ENCODE data around the gene KRTAP1-3.
"Not testable (repeated sequence)": the region's sequence is repeated elsewhere in the genome, so short reads cannot be mapped to it uniquely, and the experiment has no call there.

The KRTAP1-3 gene, protein sequence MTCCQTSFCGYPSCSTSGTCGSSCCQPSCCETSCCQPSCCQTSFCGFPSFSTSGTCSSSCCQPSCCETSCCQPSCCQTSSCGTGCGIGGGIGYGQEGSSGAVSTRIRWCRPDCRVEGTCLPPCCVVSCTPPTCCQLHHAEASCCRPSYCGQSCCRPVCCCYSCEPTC

GRCh38 chr17:41034346-41034935 is at the start of gene KRTAP1-3:
Gene KRTAP1-3 (minus strand): TSS chr17:41034874. CDS start chr17:41034821, 53 bp downstream.
- not testable (repeated sequence) for H3K27ac ChIP-seq

DNA sequence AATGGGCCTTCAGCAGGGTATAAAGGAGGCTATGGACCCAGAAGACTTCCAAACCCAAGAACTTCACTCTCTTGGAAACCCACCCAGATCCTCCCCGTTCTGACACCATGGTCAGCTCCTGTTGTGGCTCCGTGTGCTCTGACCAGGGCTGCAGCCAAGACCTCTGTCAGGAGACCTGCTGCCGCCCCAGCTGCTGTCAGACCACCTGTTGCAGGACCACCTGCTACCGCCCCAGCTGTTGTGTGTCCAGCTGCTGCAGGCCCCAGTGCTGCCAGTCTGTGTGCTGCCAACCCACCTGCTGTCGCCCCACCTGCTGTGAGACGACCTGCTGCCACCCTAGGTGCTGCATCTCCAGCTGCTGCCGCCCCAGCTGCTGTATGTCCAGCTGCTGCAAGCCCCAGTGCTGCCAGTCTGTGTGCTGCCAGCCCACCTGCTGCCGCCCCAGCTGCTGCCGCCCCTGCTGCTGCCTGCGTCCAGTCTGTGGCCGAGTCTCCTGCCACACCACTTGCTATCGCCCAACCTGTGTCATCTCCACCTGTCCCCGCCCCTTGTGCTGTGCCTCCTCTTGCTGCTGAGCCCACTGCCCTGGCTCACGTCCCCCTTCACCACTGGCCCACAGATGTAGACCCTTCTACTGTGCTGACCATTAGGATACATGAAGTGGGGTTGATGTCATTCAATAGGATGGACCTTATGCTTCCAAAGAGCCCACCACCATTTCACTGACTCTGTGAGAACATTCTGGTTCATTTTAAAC is 49.6 kb upstream of the KRTAP1-3 start, which contains the start of gene KRTAP4-7:
Gene KRTAP4-7 (plus strand): TSS at position 51 of the 757 bp plus-strand sequence. CDS start 57 bp downstream, at position 108.
- H3K27ac ChIP-seq: not testable (repeated sequence)

DNA sequence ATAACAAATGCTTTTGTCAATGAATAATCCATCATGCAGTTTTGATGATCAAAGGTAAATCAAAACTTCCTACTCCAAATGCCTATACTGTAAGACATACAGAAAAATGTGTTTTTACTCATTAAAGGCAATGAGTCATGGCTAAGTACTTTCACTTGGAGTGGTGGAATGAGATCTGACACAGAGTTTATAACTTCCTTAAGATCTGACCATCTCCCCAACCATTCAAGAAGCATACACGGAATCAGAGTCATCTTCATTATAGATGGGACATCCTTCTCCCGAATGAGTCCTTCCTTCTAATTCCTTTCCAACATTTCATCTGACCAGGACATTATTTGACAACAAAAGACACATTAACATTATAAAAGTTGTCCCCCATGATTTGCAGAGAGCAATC is 48.8 kb upstream of the KRTAP1-3 start:
- H3K27ac ChIP-seq: not testable (repeated sequence)

GRCh38 chr17:41082626-41083025 is 48.0 kb upstream of the KRTAP1-3 start:
- H3K27ac ChIP-seq: no peak overlapping the region

DNA sequence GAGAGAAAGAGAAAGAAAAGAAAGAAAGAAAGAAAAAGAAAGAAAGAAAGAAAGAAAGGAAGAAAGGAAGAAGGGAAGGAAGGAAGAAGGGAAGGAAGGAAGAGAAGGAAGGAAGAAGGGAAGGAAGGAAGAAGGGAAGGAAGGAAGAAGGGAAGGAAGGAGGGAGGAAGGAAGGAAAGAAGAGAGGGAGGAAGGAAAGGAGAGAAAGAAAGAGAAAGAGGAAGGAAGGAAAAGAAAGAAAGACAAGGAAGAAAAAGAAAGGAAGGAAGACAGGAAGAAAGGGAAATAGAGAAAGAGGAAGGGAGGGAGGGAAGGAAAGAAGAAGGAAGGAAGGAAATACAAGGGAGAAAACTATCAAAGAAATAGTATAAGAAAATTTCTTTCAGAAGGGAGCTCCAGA is 42.1 kb upstream of the KRTAP1-3 start:
- no peak for TF ChIP-seq CTCF (IDR thresholded peaks at IDR 0.05)
- TF ChIP-seq ZFX (IDR thresholded peaks at IDR 0.05; ENCODE audit: borderline replicate concordance): no peak
- H3K27ac ChIP-seq: no peak overlapping the region

More at GRCh38 chr17:41082626-41083025, 48.0 kb upstream of the KRTAP1-3 start:
- TF ChIP-seq CTCF (IDR thresholded peaks at IDR 0.05): no peak
- TF ChIP-seq ZFX (IDR thresholded peaks at IDR 0.05; ENCODE audit: borderline replicate concordance): no peak

DNA sequence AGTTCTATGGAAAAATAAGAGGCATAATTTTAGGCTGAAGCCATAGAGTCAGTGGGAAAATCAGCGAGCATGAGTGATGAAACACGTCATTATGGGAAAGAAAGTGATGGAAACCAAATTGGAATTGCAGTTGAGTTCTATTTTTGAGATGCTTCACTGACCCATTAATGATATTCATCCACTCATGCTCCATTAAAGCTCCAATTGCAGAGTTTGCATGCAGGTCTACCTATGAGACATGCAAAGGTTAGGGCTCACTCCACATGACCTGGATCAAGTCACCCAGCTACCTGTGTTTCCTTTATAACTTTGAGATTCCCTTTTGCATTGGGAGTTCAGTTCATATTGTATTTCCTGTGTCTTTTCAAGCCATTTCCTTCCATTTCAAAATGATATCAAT is 39.0 kb upstream of the KRTAP1-3 start:
- TF ChIP-seq CTCF (IDR thresholded peaks at IDR 0.05) (no peak), ZFX (IDR thresholded peaks at IDR 0.05; ENCODE audit: borderline replicate concordance) (no peak)
- H3K27ac ChIP-seq: no peak overlapping the region

DNA sequence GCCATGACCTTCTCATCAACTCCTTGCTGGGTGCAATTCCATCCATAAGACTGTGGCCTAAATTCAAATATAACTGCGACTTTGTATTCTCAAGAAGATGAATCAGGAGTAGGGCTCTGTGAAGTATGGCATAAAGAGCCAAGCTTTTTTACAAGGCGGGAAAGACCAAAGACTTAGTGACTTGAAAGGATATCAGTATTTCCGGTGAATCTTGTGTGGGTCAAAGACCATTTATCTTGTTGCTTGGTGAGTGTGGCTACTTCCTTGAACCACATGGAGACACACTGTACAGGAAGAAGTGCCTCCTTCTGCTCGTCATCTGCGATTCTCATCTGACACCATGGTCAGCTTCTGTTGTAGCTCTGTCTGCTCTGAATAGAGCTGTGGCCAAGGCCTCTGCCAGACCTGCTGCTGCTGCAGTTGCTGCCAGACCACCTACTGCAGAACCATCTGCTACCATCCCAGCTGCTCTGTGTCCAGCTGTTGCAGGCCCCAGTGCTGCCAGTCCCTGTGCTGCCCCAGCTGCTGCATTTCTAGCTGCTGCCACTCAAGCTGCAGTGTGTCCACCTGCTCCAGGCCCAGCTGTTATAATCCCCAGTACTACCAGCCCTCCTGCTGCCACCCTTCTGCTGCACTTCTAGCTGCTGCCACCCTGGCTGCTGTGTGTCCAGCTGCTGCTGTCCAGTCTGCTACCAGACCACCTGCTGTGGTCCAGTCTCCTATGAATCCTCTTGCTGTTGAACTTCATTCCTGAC is 37.1 kb upstream of the KRTAP1-3 start:
- no peak overlapping the region for H3K27ac ChIP-seq
- TF ChIP-seq CTCF (IDR thresholded peaks at IDR 0.05): no peak
- no peak for TF ChIP-seq ZFX (IDR thresholded peaks at IDR 0.05; ENCODE audit: borderline replicate concordance)

DNA sequence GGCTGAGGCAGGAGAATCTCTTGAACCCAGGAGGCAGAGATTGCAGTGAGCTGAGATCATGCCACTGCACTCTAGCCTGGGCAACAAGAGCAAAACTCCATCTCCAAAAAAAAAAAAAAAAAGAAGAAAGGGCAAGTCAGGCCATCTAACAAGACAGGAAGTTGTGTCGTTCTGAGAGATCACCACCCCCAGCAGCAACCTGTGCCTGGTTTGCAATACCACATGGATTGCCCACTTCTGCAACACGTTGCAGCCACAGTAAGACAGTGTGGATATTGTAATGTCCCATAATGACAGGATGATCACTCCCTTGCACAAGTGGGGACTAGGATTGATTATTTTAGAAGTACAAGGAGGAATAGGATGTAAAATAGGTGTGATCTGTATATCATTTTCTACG is 34.4 kb upstream of the KRTAP1-3 start:
- H3K27ac ChIP-seq: no peak overlapping the region
- TF ChIP-seq ZFX (IDR thresholded peaks at IDR 0.05; ENCODE audit: borderline replicate concordance) (no peak), CTCF (IDR thresholded peaks at IDR 0.05) (no peak)

All from 22Rv1 (cell line).